Activated CD8-positive, alpha-beta memory T cell treated with anti-CD3 and anti-CD28 coated beads, Interleukin-2, amount 50 U/mL, for 24 hours (primary cell): ENCODE data around the gene ATF1.
A peak's percentile ranks its signal among the peaks of the same experiment; 100 is the strongest.
"Not testable (repeated sequence)": the region's sequence is repeated elsewhere in the genome, so short reads cannot be mapped to it uniquely, and the experiment has no call there.

Experiments used
- DNase-seq: peaks from one replicate; pipeline ENCODE4 v3.0.0-alpha.2; 2020; ENCODE audit errors: extremely low read depth

Gene ATF1

GRCh38 chr12:50753232-50753769 lies 10.6 kb upstream of the ATF1 start:
- no peak for DNase-seq

GRCh38 chr12:50764286-50765094 lies 589 bp downstream of the ATF1 start:
- peak; percentile 45 for DNase-seq

GRCh38 chr12:50765095-50765911 lies 1.4 kb downstream of the ATF1 start:
- DNase-seq = no peak

- no peak for DNase-seq
These were observed 4.5 kb downstream of the ATF1 start for GRCh38 chr12:50768391-50768790.

- not testable (repeated sequence) for DNase-seq
These were observed 4.9 kb downstream of the ATF1 start for GRCh38 chr12:50768813-50769212.

- DNase-seq = no peak
These were observed 7.5 kb downstream of the ATF1 start for GRCh38 chr12:50771409-50771808.

- DNase-seq = no peak
These were observed 8.6 kb downstream of the ATF1 start for GRCh38 chr12:50772470-50772869.

GRCh38 chr12:50772877-50773276 lies 9.0 kb downstream of the ATF1 start:
- no peak for DNase-seq

- no peak for DNase-seq
These were observed 11.3 kb downstream of the ATF1 start for GRCh38 chr12:50775251-50775650.

- no peak for DNase-seq
These were observed 13.1 kb downstream of the ATF1 start for GRCh38 chr12:50776749-50777728.

GRCh38 chr12:50778663-50779590 lies 15.0 kb downstream of the ATF1 start:
- DNase-seq = no peak

- DNase-seq = no peak
These were observed 16.1 kb downstream of the ATF1 start for GRCh38 chr12:50780013-50780412.

- no peak for DNase-seq
These were observed 20.6 kb downstream of the ATF1 start for GRCh38 chr12:50784501-50784900.

- no peak for DNase-seq
These were observed 21.6 kb downstream of the ATF1 start for GRCh38 chr12:50785406-50786001.

GRCh38 chr12:50786498-50787231 lies 22.8 kb downstream of the ATF1 start:
- no peak for DNase-seq

GRCh38 chr12:50787618-50788017 lies 23.7 kb downstream of the ATF1 start:
- no peak for DNase-seq

- DNase-seq = no peak
These were observed 24.7 kb downstream of the ATF1 start for GRCh38 chr12:50788561-50788960.

- no peak for DNase-seq
These were observed 26.2 kb downstream of the ATF1 start for GRCh38 chr12:50790081-50790480.

GRCh38 chr12:50799908-50800307 lies 36.0 kb downstream of the ATF1 start:
- DNase-seq = no peak
